ENCODE results near the gene RLIM.

Gene RLIM

DNA sequence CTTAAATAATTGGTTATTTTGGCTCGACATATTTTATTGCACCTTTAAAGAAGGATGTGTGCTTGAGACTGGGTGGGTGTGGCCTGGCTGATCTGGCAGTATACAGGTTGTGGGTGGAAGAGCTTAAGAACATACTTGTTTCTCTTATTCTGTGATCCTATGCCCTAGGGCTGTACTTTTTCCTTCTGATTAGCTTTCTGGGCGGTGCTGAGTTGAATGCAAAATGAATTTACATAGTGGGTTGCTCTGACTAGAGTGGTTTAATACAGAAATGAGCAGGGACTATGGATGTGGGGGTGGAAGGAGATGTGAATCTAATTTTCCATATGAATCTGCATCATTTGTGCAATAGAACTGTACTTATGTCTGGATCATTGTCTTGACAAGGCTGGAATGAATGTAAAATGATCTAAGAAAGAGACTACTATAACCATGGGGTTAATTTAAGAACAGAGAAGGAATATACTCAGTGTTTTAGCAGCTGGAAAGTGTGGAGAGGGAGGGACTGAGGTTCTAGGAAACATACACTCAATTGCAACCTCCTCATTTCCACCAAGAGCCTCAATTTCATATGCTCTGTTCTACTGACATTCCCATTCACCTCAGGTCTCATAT lies 73.7 kb downstream of the RLIM start:
- H3K9ac ChIP-seq: no peak overlapping the region
- no peaks in the 10 kb centered on the region for H3K27me3 ChIP-seq (ENCODE audit: control insufficient read depth, insufficient read depth, low read length)
- H3K4me1 ChIP-seq: peaks cover 3% of the 10 kb centered on the region
- H3K9me3 ChIP-seq (ENCODE audit: control insufficient read depth, low read length): no peaks in the 10 kb centered on the region
- H3K79me2 ChIP-seq: no peaks in the 10 kb centered on the region
- no peak overlapping the region for H3K4me2 ChIP-seq (ENCODE audit: low read length)
- H3K36me3 ChIP-seq (ENCODE audit: control insufficient read depth, insufficient read depth, low read length): no peaks in the 10 kb centered on the region
- no peak overlapping the region for H3K4me3 ChIP-seq (ENCODE audit: low read depth, low read length)
- no peak overlapping the region for H3K27ac ChIP-seq
- H2AFZ ChIP-seq: no peak overlapping the region
- TF ChIP-seq, protein P1, sequence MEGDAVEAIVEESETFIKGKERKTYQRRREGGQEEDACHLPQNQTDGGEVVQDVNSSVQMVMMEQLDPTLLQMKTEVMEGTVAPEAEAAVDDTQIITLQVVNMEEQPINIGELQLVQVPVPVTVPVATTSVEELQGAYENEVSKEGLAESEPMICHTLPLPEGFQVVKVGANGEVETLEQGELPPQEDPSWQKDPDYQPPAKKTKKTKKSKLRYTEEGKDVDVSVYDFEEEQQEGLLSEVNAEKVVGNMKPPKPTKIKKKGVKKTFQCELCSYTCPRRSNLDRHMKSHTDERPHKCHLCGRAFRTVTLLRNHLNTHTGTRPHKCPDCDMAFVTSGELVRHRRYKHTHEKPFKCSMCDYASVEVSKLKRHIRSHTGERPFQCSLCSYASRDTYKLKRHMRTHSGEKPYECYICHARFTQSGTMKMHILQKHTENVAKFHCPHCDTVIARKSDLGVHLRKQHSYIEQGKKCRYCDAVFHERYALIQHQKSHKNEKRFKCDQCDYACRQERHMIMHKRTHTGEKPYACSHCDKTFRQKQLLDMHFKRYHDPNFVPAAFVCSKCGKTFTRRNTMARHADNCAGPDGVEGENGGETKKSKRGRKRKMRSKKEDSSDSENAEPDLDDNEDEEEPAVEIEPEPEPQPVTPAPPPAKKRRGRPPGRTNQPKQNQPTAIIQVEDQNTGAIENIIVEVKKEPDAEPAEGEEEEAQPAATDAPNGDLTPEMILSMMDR (IDR thresholded peaks at IDR 0.05): no peak

DNA sequence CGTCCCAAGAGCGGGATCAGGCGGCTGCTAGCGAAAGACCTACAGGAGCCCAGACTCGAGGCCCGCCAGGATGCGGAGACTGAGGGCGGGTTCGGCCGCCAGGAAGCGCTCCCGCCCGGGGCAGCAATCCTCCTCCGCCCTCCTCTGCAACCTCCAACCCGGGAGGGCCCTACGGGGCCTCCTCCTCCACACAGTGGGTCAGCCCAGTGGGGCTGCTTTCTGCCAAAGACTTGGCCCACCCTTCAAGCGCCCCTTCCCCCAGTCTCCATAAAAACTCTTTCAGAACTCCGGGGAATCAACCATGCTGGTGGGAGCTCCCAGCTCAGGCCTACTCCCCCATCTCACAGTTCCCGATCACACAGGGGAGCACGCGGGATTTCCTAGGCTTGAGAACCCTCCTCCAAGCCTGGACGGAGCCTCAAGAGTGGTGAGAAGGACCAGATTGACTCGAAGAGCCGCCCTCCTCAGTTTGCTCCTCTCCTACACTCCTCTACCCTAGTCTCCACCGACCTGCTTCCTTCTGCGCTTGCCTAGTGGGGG lies 77.5 kb downstream of the RLIM start:
- H3K9me3 ChIP-seq (ENCODE audit: control insufficient read depth, low read length): no peaks in the 10 kb centered on the region
- H3K79me2 ChIP-seq: no peaks in the 10 kb centered on the region
- peak overlapping the region; percentile 75 for H3K4me2 ChIP-seq (ENCODE audit: low read length)
- H3K27ac ChIP-seq: peak overlapping the region; percentile 92
- H3K9ac ChIP-seq: peak overlapping the region; percentile 72
- H3K36me3 ChIP-seq (ENCODE audit: control insufficient read depth, insufficient read depth, low read length): no peaks in the 10 kb centered on the region
- H3K4me1 ChIP-seq: peaks cover 3% of the 10 kb centered on the region
- H3K27me3 ChIP-seq (ENCODE audit: control insufficient read depth, insufficient read depth, low read length): no peaks in the 10 kb centered on the region
- peak overlapping the region; percentile 60 for H3K4me3 ChIP-seq (ENCODE audit: low read depth, low read length)
- H2AFZ ChIP-seq: peak overlapping the region; percentile 93
- TF ChIP-seq, protein P1 (IDR thresholded peaks at IDR 0.05): no peak

DNA sequence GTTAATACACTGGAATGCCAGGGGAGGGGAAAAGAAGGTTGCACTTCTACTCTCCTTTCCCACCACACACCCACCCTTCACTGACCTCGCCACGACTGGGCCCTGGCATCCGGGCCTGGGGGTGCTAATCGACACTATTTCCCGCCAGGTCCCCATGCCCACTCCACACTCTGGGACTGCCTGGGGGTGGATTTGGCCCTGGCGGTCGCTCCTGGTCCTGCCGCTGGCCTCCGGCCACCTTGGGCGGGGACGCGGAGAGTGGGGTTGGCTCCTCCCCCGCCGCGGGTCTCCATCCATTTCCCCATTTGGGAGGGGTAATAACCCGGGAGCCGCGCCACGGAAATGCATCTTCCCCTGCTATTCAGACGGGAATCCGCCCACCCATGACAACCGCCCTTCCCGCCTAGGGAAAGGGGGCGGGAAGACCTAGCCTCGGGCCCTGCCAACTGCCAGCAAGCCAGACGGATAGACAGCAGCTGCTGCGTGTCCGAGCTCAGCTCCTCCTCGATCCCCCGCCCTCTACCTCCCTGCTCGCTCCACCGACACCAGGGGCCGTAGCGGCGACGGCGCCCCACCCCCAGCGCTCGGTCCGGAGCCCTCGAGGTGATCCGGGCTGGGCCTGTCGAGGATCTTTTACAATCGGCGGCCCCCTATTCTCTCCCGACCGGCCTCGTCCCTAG lies 78.1 kb downstream of the RLIM start:
- Histone ChIP-seq H3K9ac (peak overlapping the region; percentile 72), H3K4me3 (ENCODE audit: low read depth, low read length) (peak overlapping the region; percentile 60)

DNA sequence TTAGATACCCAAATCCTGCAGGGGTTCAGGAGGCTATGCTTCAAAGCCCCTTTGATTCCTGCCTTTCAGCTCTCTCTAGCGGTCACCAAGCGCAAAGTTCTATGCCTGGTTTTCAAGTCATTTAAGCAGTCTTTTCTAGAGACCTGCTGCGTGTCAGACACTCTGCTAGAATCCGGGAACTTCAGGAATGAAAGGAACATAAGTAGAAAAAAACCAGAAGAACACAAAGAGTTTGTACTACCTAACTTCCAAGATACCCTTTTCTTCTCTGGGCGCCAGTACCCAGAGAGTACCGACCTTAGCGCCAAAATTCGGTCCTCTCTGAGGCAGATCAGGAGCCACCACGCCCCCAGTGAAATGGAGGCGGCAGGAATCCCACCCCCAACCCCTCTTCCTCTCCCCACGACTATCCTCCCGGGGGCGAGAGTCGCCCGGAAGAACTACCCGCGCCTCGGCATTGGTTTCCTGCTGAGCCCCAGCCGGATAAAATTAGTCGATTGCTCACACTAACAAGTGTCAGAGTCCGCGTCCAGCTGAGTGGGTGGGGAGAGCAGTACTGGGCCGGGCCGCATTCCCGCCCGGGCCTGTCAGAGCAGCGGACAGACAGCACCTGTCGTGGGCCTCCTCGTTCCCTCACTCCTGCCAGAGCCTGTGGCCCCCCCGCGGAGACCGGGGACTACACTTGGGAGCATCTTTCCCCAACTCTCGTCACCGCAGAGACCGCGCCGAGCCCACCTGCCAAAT lies 78.8 kb downstream of the RLIM start:
- no peaks in the 10 kb centered on the region for H3K27me3 ChIP-seq (ENCODE audit: control insufficient read depth, insufficient read depth, low read length)
- H3K9me3 ChIP-seq (ENCODE audit: control insufficient read depth, low read length): no peaks in the 10 kb centered on the region
- H3K27ac ChIP-seq: peak overlapping the region; percentile 92
- peak overlapping the region; percentile 60 for H3K4me3 ChIP-seq (ENCODE audit: low read depth, low read length)
- H3K36me3 ChIP-seq (ENCODE audit: control insufficient read depth, insufficient read depth, low read length): no peaks in the 10 kb centered on the region
- TF ChIP-seq, protein P1 (IDR thresholded peaks at IDR 0.05): no peak
- H3K4me1 ChIP-seq: peaks cover 3% of the 10 kb centered on the region
- peak overlapping the region; percentile 93 for H2AFZ ChIP-seq
- peak overlapping the region; percentile 75 for H3K4me2 ChIP-seq (ENCODE audit: low read length)
- H3K9ac ChIP-seq: no peak overlapping the region
- no peaks in the 10 kb centered on the region for H3K79me2 ChIP-seq

More for the DNA sequence above, 78.1 kb downstream of the RLIM start:
- Histone ChIP-seq H3K4me1 (peaks cover 3% of the 10 kb centered on the region), H3K4me2 (ENCODE audit: low read length) (peak overlapping the region; percentile 75), H3K36me3 (ENCODE audit: control insufficient read depth, insufficient read depth, low read length) (no peaks in the 10 kb centered on the region), H3K27ac (peak overlapping the region; percentile 92), H3K9me3 (ENCODE audit: control insufficient read depth, low read length) (no peaks in the 10 kb centered on the region), H2AFZ (peak overlapping the region; percentile 93), H3K79me2 (no peaks in the 10 kb centered on the region), H3K27me3 (ENCODE audit: control insufficient read depth, insufficient read depth, low read length) (no peaks in the 10 kb centered on the region)
- TF ChIP-seq, protein P1 (IDR thresholded peaks at IDR 0.05): peak; percentile 31
